Thoracic aorta (tissue), 2 donors: ENCODE measurements around the gene ZFP14. TPM values are rescaled to one million over a fixed set of nuclear protein-coding genes. Genes with fewer than 3 reads are reported as not detected.

Source experiments
- ATAC-seq: fragments of 150-250 bp; one replicate; pipeline ENCODE4 v1.8.0; 2017; ENCODE audit warnings: low read depth; ENCODE audit not compliant: insufficient number of reproducible peaks, low FRiP score
- DNase-seq: peaks from one replicate; pipeline ENCODE4 v3.0.0-alpha.2; 2020; ENCODE audit warnings: low spot score
- H3K27ac ChIP-seq, 2 donors: fragments of 200-600 bp; sonication (generic); 1 replicate in 1 of 2; 2 replicates in 1 of 2; pipeline ENCODE4 v1.5.1; 2016; ENCODE audit warnings: mild to moderate bottlenecking in 2 of 2, moderate library complexity in 2 of 2
- H3K27me3 ChIP-seq: fragments of 200-600 bp; sonication (generic); replicated peaks from 2 replicates; pipeline ENCODE4 v1.6.0; 2016; ENCODE audit warnings: mild to moderate bottlenecking; ENCODE audit not compliant: insufficient read depth
- H3K36me3 ChIP-seq: fragments of 200-600 bp; sonication (generic); one replicate; pipeline ENCODE4 v1.5.1; 2016
- H3K4me1 ChIP-seq, 2 donors: fragments of 200-600 bp; sonication (generic); 1 replicate in 1 of 2; 2 replicates in 1 of 2; pipeline versions ENCODE4 v1.5.1 to v1.6.0; 2016; ENCODE audit warnings: low read depth in 2 of 2, mild to moderate bottlenecking in 1 of 2; ENCODE audit not compliant: control insufficient read depth in 1 of 2
- H3K4me3 ChIP-seq: fragments of 200-600 bp; sonication (generic); 2 replicates; pipeline ENCODE4 v1.5.1; 2016; ENCODE audit warnings: mild to moderate bottlenecking
- H3K9me3 ChIP-seq: fragments of 200-600 bp; sonication (generic); 2 replicates; pipeline ENCODE4 v1.5.1; 2016
- total RNA-seq, 2 donors: library from RNA; depleted of rRNA; stranded (reverse); fragments of >200 nt; gene quantifications; one replicate each; pipeline versions ENCODE4 v1.1.0 to v1.2.3, GENCODE V29; 2016
- TF ChIP-seq, protein P1 (sequence below): fragments of 200-600 bp; sonication (generic); IDR thresholded peaks from one replicate; pipeline ENCODE4 v1.5.1; 2019; ENCODE audit warnings: antibody characterized with exemption

The ZFP14 gene
- total RNA-seq, 2 donors from 2014 or later, result 4.1 to 4.2 TPM

DNA sequence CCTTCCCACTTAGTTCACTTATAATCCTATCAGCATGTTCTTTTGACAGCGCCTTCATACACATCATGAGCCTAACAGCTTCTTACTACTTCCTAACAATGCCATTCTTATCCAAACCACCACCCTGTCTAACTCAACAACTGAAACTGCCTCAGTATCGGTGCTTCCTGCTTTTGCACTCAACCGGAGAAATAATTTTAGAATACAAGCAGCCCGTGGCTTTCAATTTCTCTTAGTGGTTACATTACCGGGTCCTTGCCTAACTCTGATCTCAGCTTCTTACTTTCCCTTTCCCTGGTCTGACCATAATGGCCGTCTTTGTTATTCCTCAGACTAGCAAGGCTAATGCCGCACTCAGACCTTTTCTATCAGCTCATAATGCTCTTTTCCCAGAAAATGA lies 22.5 kb upstream of the ZFP14 start:
- Histone ChIP-seq H3K36me3 (peaks cover 70% of the 10 kb centered on the region), H3K4me1 (no peaks in the 10 kb centered on the region), H3K27ac (no peak overlapping the region), H3K27me3 (no peaks in the 10 kb centered on the region), H3K9me3 (peaks cover 42% of the 10 kb centered on the region), H3K4me3 (no peak overlapping the region)
- TF ChIP-seq, protein P1, sequence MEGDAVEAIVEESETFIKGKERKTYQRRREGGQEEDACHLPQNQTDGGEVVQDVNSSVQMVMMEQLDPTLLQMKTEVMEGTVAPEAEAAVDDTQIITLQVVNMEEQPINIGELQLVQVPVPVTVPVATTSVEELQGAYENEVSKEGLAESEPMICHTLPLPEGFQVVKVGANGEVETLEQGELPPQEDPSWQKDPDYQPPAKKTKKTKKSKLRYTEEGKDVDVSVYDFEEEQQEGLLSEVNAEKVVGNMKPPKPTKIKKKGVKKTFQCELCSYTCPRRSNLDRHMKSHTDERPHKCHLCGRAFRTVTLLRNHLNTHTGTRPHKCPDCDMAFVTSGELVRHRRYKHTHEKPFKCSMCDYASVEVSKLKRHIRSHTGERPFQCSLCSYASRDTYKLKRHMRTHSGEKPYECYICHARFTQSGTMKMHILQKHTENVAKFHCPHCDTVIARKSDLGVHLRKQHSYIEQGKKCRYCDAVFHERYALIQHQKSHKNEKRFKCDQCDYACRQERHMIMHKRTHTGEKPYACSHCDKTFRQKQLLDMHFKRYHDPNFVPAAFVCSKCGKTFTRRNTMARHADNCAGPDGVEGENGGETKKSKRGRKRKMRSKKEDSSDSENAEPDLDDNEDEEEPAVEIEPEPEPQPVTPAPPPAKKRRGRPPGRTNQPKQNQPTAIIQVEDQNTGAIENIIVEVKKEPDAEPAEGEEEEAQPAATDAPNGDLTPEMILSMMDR, result no peak
- ATAC-seq (no peak), DNase-seq (no peak)

DNA sequence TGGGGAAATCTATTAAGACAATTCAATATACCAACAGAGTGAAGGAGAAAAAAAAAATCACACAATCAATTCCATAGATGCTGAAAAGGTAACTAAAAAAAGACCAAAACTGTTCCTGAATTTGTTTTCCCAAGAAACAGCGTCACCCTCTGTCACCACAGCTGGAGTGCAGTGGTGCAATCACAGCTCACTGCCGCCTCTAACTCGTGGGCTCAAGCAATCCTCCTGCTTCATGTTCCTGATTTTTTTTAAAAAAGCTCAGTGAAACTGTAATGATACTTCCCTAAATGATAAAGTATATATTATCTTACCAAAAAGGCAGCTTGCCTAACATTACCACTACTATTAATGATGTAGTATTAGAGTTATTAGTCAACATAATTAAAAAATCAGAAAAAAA lies 19.6 kb upstream of the ZFP14 start:
- TF ChIP-seq, protein P1, result no peak
- no peak for ATAC-seq
- Histone ChIP-seq H3K27ac (no peak overlapping the region), H3K27me3 (no peaks in the 10 kb centered on the region), H3K4me1 (no peaks in the 10 kb centered on the region), H3K9me3 (peaks cover 68% of the 10 kb centered on the region), H3K36me3 (peaks cover 69% of the 10 kb centered on the region), H3K4me3 (no peak overlapping the region)
- no peak for DNase-seq

DNA sequence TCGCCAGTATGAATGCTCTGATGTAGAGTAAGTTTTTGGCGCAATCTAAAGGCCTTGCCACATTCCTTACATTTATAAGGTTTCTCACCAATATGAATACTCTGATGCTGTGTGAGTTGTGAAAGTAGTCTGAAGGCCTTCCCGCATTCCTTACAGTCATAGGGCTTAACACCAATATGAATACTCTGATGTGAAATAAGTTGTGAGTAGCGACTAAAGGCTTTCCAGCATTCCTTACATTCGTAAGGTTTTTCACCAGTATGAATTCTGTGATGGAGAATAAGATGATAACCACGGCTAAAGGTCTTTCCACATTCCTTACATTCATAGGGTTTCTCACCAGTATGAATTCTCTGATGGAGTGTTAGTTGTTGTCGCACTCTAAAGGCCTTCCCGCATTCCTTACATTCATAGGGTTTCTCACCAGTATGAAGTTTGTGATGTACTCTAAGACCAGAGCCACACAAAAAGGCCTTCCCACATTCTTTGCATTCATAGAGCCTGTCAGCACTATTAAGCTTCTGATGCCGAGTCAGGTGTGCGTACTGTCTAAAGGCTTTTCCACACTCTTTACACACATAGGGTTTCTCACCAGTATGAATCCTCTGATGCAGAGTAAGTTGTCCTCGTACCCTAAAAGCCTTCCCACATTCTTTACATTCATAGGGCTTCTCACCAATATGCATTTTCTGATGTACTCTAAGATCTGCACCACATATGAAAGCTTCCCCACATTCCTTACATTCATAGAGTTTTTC lies 14.1 kb upstream of the ZFP14 start:
- Histone ChIP-seq H3K36me3 (peaks cover 41% of the 10 kb centered on the region), H3K4me3 (no peak overlapping the region), H3K27me3 (no peaks in the 10 kb centered on the region), H3K9me3 (peaks cover 94% of the 10 kb centered on the region), H3K27ac (no peak overlapping the region), H3K4me1 (no peaks in the 10 kb centered on the region)
- no peak for ATAC-seq
- TF ChIP-seq, protein P1, result no peak
- DNase-seq, result no peak

DNA sequence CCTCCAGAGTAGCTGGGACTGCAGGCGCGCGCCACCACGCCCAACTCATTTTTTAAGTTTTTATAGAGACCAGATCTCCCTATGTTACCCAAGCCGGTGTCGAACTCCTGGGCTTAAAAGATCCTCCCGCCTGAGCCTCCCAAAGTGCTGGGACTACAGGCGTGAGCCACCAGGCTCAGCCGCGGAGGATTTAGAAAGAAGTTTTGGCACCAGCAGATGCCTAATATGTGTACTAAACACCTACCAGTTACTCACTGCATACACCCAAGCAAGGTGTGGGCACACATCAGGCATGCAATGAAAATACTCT lies 464 bp upstream of the ZFP14 start:
- Histone ChIP-seq H3K9me3 (no peaks in the 10 kb centered on the region), H3K27ac (peak overlapping the region in 1 of 2 donors; percentile 90), H3K4me1 (peaks cover 8 to 19% of the 10 kb centered on the region in 2 donors), H3K27me3 (no peaks in the 10 kb centered on the region), H3K36me3 (no peaks in the 10 kb centered on the region), H3K4me3 (peak overlapping the region; percentile 94)
- DNase-seq, result no peak
- no peak for ATAC-seq
- TF ChIP-seq, protein P1, result no peak

DNA sequence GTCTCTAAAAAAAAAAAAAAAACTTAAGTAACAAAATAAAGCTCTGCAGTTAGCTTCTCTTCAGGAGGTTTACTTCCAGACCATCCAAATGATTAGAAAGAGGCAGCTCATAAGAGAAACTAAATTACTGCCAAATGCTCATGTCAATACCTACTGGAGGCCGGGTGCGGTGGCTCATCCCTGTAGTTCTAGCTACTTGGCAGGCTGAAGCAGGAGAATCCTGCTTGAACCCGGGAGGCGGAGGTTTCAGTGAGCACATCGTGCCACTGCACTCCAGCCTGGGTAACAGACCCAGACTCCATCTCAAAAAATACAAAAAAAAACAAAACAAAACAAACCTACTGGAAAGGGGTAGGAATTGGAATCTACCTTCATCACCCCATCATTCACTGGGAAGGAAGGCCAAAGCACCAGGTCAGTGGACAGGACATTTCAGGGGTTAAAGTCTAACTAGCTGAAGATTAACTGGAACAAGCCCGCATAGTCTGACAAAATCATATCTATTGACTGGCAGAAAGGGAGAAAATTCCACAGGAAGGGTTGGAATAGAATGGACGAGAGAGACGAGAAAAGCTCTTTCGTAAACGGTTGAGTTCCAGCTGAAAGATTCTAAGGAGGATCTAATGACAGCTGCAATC lies 1.3 kb downstream of the ZFP14 start:
- peak overlapping the region; percentile 94 for H3K4me3 ChIP-seq
- TF ChIP-seq, protein P1, result no peak
- no peaks in the 10 kb centered on the region for H3K27me3 ChIP-seq
- ATAC-seq, result no peak
- peaks cover 8 to 19% of the 10 kb centered on the region in 2 donors for H3K4me1 ChIP-seq
- H3K27ac ChIP-seq, result peak overlapping the region; percentile 70 to 90
- H3K9me3 ChIP-seq, result no peaks in the 10 kb centered on the region
- no peak for DNase-seq
- no peaks in the 10 kb centered on the region for H3K36me3 ChIP-seq
